ENCODE data around the gene CHM. TPM values are rescaled to one million over a fixed set of nuclear protein-coding genes. Genes with fewer than 3 reads are reported as not detected.
"Not testable (repeated sequence)": the region's sequence is repeated elsewhere in the genome, so short reads cannot be mapped to it uniquely, and the experiment has no call there.

Gene CHM
- total and polyA plus RNA-seq, 10 of the 15 experiments (the other 5 are each of a cell fraction or from before 2014, with no cell fraction given) = 4.8 to 19.0 (median 8.0) TPM

DNA sequence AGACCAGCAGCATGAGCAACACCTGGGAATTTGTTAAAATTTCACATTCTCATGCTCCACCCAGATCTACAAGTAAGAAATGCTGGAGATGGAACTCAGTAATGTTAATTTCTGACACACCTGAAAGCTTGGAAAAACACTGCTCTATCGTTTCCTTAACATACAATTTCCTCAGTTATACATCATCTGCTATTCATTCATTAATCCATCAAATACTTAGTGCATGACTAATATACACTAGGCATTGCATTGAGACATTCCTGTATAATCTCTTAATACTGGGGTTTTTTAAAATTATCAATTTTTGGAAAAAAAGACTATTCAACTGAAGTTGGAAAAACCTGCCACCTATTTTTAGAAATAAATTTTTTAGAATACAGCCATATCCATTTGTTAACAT is 106.1 kb downstream of the CHM start:
- FAIRE-seq = no peak
- no peak overlapping the region for H3K9ac ChIP-seq (ENCODE audit: control insufficient read depth, insufficient read depth, low read length)
- H3K27me3 ChIP-seq (replicated peaks in 1 of 2; ENCODE audit: control insufficient read depth in 2 of 2, insufficient read depth in 2 of 2, low read length in 1 of 2) = no peaks in the 10 kb centered on the region
- 43% methylated on average over 1 of the region's 1 CpG for WGBS (ENCODE audit: insufficient coverage, insufficient replicate concordance, low lambda C conversion rate, missing lambda C conversion rate)
- no TSS peak for BruUV-seq (replicated peaks)
- no peak overlapping the region for H3K4me3 ChIP-seq
- in situ Hi-C loops (cut with MboI) = no loop called here
- no peaks in the 10 kb centered on the region for H3K79me2 ChIP-seq (ENCODE audit: control insufficient read depth, insufficient read depth, low read length)
- DNase-seq (ENCODE audit: low read depth, low spot score) = no peak
- CTCF ChIA-PET = no interaction called here
- RAD21 ChIA-PET (ENCODE audit: unreplicated experiment) = no interaction called here
- H3K4me2 ChIP-seq (ENCODE audit: control insufficient read depth, insufficient read depth) = no peak overlapping the region
- SMC1A ChIA-PET (ENCODE audit: uncharacterized antibody, unreplicated experiment) = no interaction called here
- intact Hi-C loops (cut with micrococcal nuclease; ENCODE audit: unreplicated experiment) = no loop called here
- no peak overlapping the region for H3K27ac ChIP-seq (ENCODE audit: control insufficient read depth, insufficient read depth)
- no peaks in the 10 kb centered on the region for H3K4me1 ChIP-seq (ENCODE audit: control insufficient read depth, insufficient read depth, low read length)
- no peak for ATAC-seq
- no peaks in the 10 kb centered on the region for H4K20me1 ChIP-seq (ENCODE audit: control insufficient read depth, insufficient read depth)
- H3K36me3 ChIP-seq (ENCODE audit: control insufficient read depth in 2 of 2, insufficient read depth in 2 of 2, low read length in 1 of 2) = no peaks in the 10 kb centered on the region
- peaks cover 5% of the 10 kb centered on the region; the same call in 2 of the 3 replicates for H3K9me3 ChIP-seq (replicated peaks; ENCODE audit: control insufficient read depth, insufficient read depth, low read length)
- TF ChIP-seq BHLHE40 (IDR thresholded peaks at IDR 0.05; ENCODE audit: borderline replicate concordance in 1 of 2, low read depth in 2 of 2, low read length in 1 of 2) (no peak), BCL3 (IDR thresholded peaks at IDR 0.05; ENCODE audit: borderline replicate concordance, insufficient read depth, low read depth, low read length, poor library complexity, severe bottlenecking) (no peak), NFYA (IDR thresholded peaks at IDR 0.05; ENCODE audit: borderline replicate concordance, low read depth, low read length) (no peak), NFYB (IDR thresholded peaks at IDR 0.05; ENCODE audit: insufficient read depth, low read depth, low read length) (no peak), CBX3 (IDR thresholded peaks at IDR 0.05; ENCODE audit: borderline replicate concordance, low read depth) (no peak), MTA3 (IDR thresholded peaks at IDR 0.05; ENCODE audit: borderline replicate concordance, low read length) (no peak), CREB1 (IDR thresholded peaks at IDR 0.05; ENCODE audit: low read depth) (no peak)
- TF ChIP-seq, protein P1, sequence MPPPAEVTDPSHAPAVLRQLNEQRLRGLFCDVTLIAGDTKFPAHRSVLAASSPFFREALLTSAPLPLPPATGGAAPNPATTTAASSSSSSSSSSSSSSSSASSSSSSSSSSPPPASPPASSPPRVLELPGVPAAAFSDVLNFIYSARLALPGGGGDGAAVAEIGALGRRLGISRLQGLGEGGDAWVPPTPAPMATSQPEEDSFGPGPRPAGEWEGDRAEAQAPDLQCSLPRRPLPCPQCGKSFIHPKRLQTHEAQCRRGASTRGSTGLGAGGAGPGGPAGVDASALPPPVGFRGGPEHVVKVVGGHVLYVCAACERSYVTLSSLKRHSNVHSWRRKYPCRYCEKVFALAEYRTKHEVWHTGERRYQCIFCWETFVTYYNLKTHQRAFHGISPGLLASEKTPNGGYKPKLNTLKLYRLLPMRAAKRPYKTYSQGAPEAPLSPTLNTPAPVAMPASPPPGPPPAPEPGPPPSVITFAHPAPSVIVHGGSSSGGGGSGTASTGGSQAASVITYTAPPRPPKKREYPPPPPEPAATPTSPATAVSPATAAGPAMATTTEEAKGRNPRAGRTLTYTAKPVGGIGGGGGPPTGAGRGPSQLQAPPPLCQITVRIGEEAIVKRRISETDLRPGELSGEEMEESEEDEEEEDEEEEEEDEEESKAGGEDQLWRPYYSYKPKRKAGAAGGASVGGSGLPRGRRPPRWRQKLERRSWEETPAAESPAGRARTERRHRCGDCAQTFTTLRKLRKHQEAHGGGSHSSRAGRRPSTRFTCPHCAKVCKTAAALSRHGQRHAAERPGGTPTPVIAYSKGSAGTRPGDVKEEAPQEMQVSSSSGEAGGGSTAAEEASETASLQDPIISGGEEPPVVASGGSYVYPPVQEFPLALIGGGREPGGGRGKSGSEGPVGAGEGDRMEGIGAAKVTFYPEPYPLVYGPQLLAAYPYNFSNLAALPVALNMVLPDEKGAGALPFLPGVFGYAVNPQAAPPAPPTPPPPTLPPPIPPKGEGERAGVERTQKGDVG (CRISPR knock-in tag; IDR thresholded peaks at IDR 0.05) = no peak
- POLR2A ChIA-PET = no interaction called here
- no peak overlapping the region for H2AFZ ChIP-seq (ENCODE audit: control insufficient read depth, low read depth, low read length)

- H2AFZ ChIP-seq (ENCODE audit: control insufficient read depth, low read depth, low read length); H3K9me3 ChIP-seq (replicated peaks; ENCODE audit: control insufficient read depth, insufficient read depth, low read length); ATAC-seq; intact Hi-C loops (cut with micrococcal nuclease; ENCODE audit: unreplicated experiment); H3K27me3 ChIP-seq (replicated peaks in 1 of 2; ENCODE audit: control insufficient read depth in 2 of 2, insufficient read depth in 2 of 2, low read length in 1 of 2); H3K4me2 ChIP-seq (ENCODE audit: control insufficient read depth, insufficient read depth); DNase-seq (ENCODE audit: low read depth, low spot score); RAD21 ChIA-PET (ENCODE audit: unreplicated experiment); H3K27ac ChIP-seq (ENCODE audit: control insufficient read depth, insufficient read depth); H4K20me1 ChIP-seq (ENCODE audit: control insufficient read depth, insufficient read depth); BruUV-seq (replicated peaks); H3K9ac ChIP-seq (ENCODE audit: control insufficient read depth, insufficient read depth, low read length); H3K36me3 ChIP-seq (ENCODE audit: control insufficient read depth in 2 of 2, insufficient read depth in 2 of 2, low read length in 1 of 2); H3K4me3 ChIP-seq; CTCF ChIA-PET; H3K79me2 ChIP-seq (ENCODE audit: control insufficient read depth, insufficient read depth, low read length); FAIRE-seq; in situ Hi-C loops (cut with MboI); SMC1A ChIA-PET (ENCODE audit: uncharacterized antibody, unreplicated experiment); H3K4me1 ChIP-seq (ENCODE audit: control insufficient read depth, insufficient read depth, low read length); POLR2A ChIA-PET: not testable (repeated sequence)
- 12% methylated on average over 3 of the region's 3 CpGs for WGBS (ENCODE audit: insufficient coverage, insufficient replicate concordance, low lambda C conversion rate, missing lambda C conversion rate)
Measured at GRCh38 chrX:85939942-85940341, 107.4 kb downstream of the CHM start.
